ENCODE measurements around the gene PCDHB4.
"Not testable (repeated sequence)": the region's sequence is repeated elsewhere in the genome, so short reads cannot be mapped to it uniquely, and the experiment has no call there.

The PCDHB4 gene

GRCh38 chr5:141121563-141121962 is at the start of gene PCDHB4:
Gene PCDHB4 (plus strand): TSS chr5:141121818. CDS start chr5:141121999, 181 bp downstream.
- DNase-seq, result no peak

GRCh38 chr5:141077826-141078225 is 43.8 kb upstream of the PCDHB4 start:
- no peak for DNase-seq

GRCh38 chr5:141082228-141082627 is 39.4 kb upstream of the PCDHB4 start:
- DNase-seq, result no peak

- DNase-seq, result no peak
Observed at GRCh38 chr5:141084487-141084989, 37.1 kb upstream of the PCDHB4 start.

GRCh38 chr5:141094481-141095262 is 26.9 kb upstream of the PCDHB4 start, which contains the start of gene PCDHB2:
Gene PCDHB2 (plus strand): TSS chr5:141094615. CDS start chr5:141094791, 176 bp downstream.
- DNase-seq, result peak; percentile 71

- no peak for DNase-seq
Observed at GRCh38 chr5:141095263-141095641, 26.4 kb upstream of the PCDHB4 start.

GRCh38 chr5:141096181-141096580 is 25.4 kb upstream of the PCDHB4 start:
- DNase-seq, result not testable (repeated sequence)

- not testable (repeated sequence) for DNase-seq
Observed at GRCh38 chr5:141096586-141096985, 25.0 kb upstream of the PCDHB4 start.

- no peak for DNase-seq
Observed at GRCh38 chr5:141100243-141100805, 21.3 kb upstream of the PCDHB4 start, which contains the start of gene PCDHB3. Gene PCDHB3 (plus strand): TSS chr5:141100473. CDS start chr5:141100650, 177 bp downstream.

- DNase-seq, result no peak
Observed at GRCh38 chr5:141101059-141101458, 20.6 kb upstream of the PCDHB4 start.

- not testable (repeated sequence) for DNase-seq
Observed at GRCh38 chr5:141102070-141102469, 19.5 kb upstream of the PCDHB4 start.

GRCh38 chr5:141102471-141102870 is 19.1 kb upstream of the PCDHB4 start:
- DNase-seq, result not testable (repeated sequence)

- no peak for DNase-seq
Observed at GRCh38 chr5:141105350-141105749, 16.3 kb upstream of the PCDHB4 start.

GRCh38 chr5:141119250-141119649 is 2.4 kb upstream of the PCDHB4 start:
- DNase-seq, result no peak

GRCh38 chr5:141121985-141122384 is 367 bp downstream of the PCDHB4 start:
- no peak for DNase-seq

- DNase-seq, result not testable (repeated sequence)
Observed at GRCh38 chr5:141123396-141124135, 1.9 kb downstream of the PCDHB4 start.

GRCh38 chr5:141127305-141127704 is 5.7 kb downstream of the PCDHB4 start:
- DNase-seq, result no peak

GRCh38 chr5:141135030-141135717 is 13.6 kb downstream of the PCDHB4 start, which contains the start of gene PCDHB5:
Gene PCDHB5 (plus strand): TSS chr5:141135206. CDS start chr5:141135435, 229 bp downstream.
- DNase-seq, result no peak

- no peak for DNase-seq
Observed at GRCh38 chr5:141135718-141136266, 14.2 kb downstream of the PCDHB4 start.

GRCh38 chr5:141137346-141137745 is 15.7 kb downstream of the PCDHB4 start:
- DNase-seq, result not testable (repeated sequence)

GRCh38 chr5:141149812-141150211 is 28.2 kb downstream of the PCDHB4 start, which contains the start of gene PCDHB6:
Gene PCDHB6 (plus strand): TSS chr5:141150057. CDS start chr5:141150258, 201 bp downstream.
- DNase-seq, result no peak
